ENCODE results near the gene ZBTB5.

The ZBTB5 gene

GRCh38 chr9:37442556-37442955, 22.7 kb downstream of the ZBTB5 start:
- H2AFZ ChIP-seq (ENCODE audit: low read length) = no peak overlapping the region
- no peak overlapping the region for H3K4me3 ChIP-seq (ENCODE audit: low read length, poor library complexity, severe bottlenecking)
- no peaks in the 10 kb centered on the region for H3F3A ChIP-seq (ENCODE audit: low read depth)
- no peaks in the 10 kb centered on the region for H3K27me3 ChIP-seq (ENCODE audit: insufficient read depth, low read length, poor library complexity, severe bottlenecking)
- no peak overlapping the region for H3K4me2 ChIP-seq (ENCODE audit: low read depth, low read length, poor library complexity, severe bottlenecking)
- no peak overlapping the region for H3K9ac ChIP-seq (ENCODE audit: low read depth, low read length, poor library complexity, severe bottlenecking)
- peaks cover 32% of the 10 kb centered on the region; the same call in 1 of the 2 replicates for H3K79me2 ChIP-seq (ENCODE audit: insufficient read depth, low read length)
- H3K9me3 ChIP-seq (ENCODE audit: insufficient read depth, low read depth, low read length) = no peaks in the 10 kb centered on the region
- peaks cover 54% of the 10 kb centered on the region; the same call in 1 of the 2 replicates for H3K36me3 ChIP-seq (ENCODE audit: insufficient read depth, low read length)
- H3K4me1 ChIP-seq (ENCODE audit: insufficient read depth, low read length, poor library complexity, severe bottlenecking) = no peaks in the 10 kb centered on the region
- peaks cover 3% of the 10 kb centered on the region for H4K20me1 ChIP-seq (ENCODE audit: insufficient read depth, low read length, poor library complexity, severe bottlenecking)
- H3K9me2 ChIP-seq (replicated peaks; ENCODE audit: low read depth, low read length) = no peaks in the 10 kb centered on the region
- TF ChIP-seq, protein P1, sequence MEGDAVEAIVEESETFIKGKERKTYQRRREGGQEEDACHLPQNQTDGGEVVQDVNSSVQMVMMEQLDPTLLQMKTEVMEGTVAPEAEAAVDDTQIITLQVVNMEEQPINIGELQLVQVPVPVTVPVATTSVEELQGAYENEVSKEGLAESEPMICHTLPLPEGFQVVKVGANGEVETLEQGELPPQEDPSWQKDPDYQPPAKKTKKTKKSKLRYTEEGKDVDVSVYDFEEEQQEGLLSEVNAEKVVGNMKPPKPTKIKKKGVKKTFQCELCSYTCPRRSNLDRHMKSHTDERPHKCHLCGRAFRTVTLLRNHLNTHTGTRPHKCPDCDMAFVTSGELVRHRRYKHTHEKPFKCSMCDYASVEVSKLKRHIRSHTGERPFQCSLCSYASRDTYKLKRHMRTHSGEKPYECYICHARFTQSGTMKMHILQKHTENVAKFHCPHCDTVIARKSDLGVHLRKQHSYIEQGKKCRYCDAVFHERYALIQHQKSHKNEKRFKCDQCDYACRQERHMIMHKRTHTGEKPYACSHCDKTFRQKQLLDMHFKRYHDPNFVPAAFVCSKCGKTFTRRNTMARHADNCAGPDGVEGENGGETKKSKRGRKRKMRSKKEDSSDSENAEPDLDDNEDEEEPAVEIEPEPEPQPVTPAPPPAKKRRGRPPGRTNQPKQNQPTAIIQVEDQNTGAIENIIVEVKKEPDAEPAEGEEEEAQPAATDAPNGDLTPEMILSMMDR (conservative IDR thresholded peaks at IDR 0.05; ENCODE audit: low read length) = no peak
- TF ChIP-seq EZH2phosphoT487 (IDR thresholded peaks at IDR 0.05; ENCODE audit: borderline replicate concordance) = no peak

DNA sequence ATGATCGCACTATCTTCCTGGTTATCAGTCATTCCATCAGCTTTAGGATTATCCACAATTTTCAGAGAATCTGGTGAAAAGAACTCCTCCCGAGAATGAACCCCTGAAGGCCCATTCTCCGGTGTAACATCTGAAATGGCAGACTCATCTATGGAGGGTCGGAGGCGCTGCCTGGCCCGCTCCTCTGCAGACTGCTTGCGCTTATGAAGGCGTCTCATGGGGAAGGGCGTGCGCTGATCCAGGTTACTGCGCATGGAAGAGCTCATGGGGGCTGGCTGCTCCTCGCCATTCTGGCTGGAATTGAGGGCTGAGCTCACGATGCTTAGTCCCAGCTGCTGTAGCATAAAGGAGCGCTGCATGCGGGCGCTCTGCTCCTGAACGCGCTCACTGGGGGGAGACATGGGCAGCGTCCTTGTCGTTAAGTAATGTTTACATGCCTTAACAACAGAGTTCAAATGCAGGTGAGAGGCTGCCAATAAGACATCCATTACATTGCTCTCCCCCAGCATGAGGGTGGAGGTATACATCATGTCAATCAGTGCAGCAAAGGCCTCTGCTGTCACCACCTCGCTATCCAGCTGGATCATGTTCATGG, 23.4 kb downstream of the ZBTB5 start:
- Histone ChIP-seq H3K9me3 (ENCODE audit: insufficient read depth, low read depth, low read length) (no peaks in the 10 kb centered on the region), H3K4me3 (ENCODE audit: low read length, poor library complexity, severe bottlenecking) (no peak overlapping the region), H2AFZ (ENCODE audit: low read length) (no peak overlapping the region), H3K4me2 (ENCODE audit: low read depth, low read length, poor library complexity, severe bottlenecking) (no peak overlapping the region), H3K36me3 (ENCODE audit: insufficient read depth, low read length) (peaks cover 61% of the 10 kb centered on the region; the same call in 1 of the 2 replicates), H3K9me2 (replicated peaks; ENCODE audit: low read depth, low read length) (no peaks in the 10 kb centered on the region), H3K4me1 (ENCODE audit: insufficient read depth, low read length, poor library complexity, severe bottlenecking) (no peaks in the 10 kb centered on the region), H3K27me3 (ENCODE audit: insufficient read depth, low read length, poor library complexity, severe bottlenecking) (no peaks in the 10 kb centered on the region), H3F3A (ENCODE audit: low read depth) (no peaks in the 10 kb centered on the region), H3K79me2 (ENCODE audit: insufficient read depth, low read length) (peaks cover 27% of the 10 kb centered on the region; the same call in 1 of the 2 replicates), H4K20me1 (ENCODE audit: insufficient read depth, low read length, poor library complexity, severe bottlenecking) (peaks cover 3% of the 10 kb centered on the region), H3K9ac (ENCODE audit: low read depth, low read length, poor library complexity, severe bottlenecking) (no peak overlapping the region)
- no peak for TF ChIP-seq EZH2phosphoT487 (IDR thresholded peaks at IDR 0.05; ENCODE audit: borderline replicate concordance)
- TF ChIP-seq, protein P1 (conservative IDR thresholded peaks at IDR 0.05; ENCODE audit: low read length) = no peak

DNA sequence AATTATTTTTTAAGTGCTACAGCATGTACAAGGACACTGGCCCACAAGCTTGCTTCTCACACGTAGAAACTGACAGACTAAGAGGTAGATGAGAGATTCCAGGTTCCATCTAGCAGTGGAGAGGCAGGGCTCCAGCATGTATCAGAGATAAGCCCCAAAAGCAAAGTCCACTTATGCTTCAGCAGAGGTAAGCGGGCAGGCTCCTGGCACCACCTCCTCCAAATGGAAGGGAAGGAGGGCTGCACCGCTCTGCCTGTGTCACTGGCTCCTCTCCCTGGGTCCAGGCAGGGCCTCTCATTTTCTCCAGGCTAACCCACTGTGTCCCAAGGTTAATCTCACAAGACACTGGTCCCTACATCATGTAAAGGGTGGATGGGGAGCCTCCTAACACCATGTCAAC, 26.9 kb downstream of the ZBTB5 start:
- H4K20me1 ChIP-seq (ENCODE audit: insufficient read depth, low read length, poor library complexity, severe bottlenecking) = peaks cover 10% of the 10 kb centered on the region

More for the DNA sequence above, 26.9 kb downstream of the ZBTB5 start:
- Histone ChIP-seq H3F3A (ENCODE audit: low read depth) (no peaks in the 10 kb centered on the region), H3K4me3 (ENCODE audit: low read length, poor library complexity, severe bottlenecking) (no peak overlapping the region), H3K9me3 (ENCODE audit: insufficient read depth, low read depth, low read length) (no peaks in the 10 kb centered on the region), H3K79me2 (ENCODE audit: insufficient read depth, low read length) (peaks cover 5% of the 10 kb centered on the region; the same call in 1 of the 2 replicates), H3K36me3 (ENCODE audit: insufficient read depth, low read length) (peaks cover 81% of the 10 kb centered on the region; the same call in 1 of the 2 replicates), H3K27me3 (ENCODE audit: insufficient read depth, low read length, poor library complexity, severe bottlenecking) (no peaks in the 10 kb centered on the region), H3K9ac (ENCODE audit: low read depth, low read length, poor library complexity, severe bottlenecking) (no peak overlapping the region), H3K9me2 (replicated peaks; ENCODE audit: low read depth, low read length) (no peaks in the 10 kb centered on the region), H3K4me2 (ENCODE audit: low read depth, low read length, poor library complexity, severe bottlenecking) (no peak overlapping the region), H3K4me1 (ENCODE audit: insufficient read depth, low read length, poor library complexity, severe bottlenecking) (no peaks in the 10 kb centered on the region), H2AFZ (ENCODE audit: low read length) (no peak overlapping the region)
- TF ChIP-seq, protein P1 (conservative IDR thresholded peaks at IDR 0.05; ENCODE audit: low read length) = no peak
- TF ChIP-seq EZH2phosphoT487 (IDR thresholded peaks at IDR 0.05; ENCODE audit: borderline replicate concordance) = no peak
